Parathyroid adenoma (tissue), 2 donors: ENCODE results near the gene CRISPLD2.

ENCODE experiments used
- H2AFZ ChIP-seq: fragments of 300-600 bp; sonication (generic); one replicate; pipeline ENCODE4 v1.7.0; 2017; ENCODE audit warnings: antibody characterized with exemption, mild to moderate bottlenecking
- H3K27ac ChIP-seq: fragments of 300-600 bp; sonication (generic); one replicate; pipeline ENCODE4 v1.7.0; 2017
- H3K27me3 ChIP-seq: fragments of 300-600 bp; sonication (generic); one replicate; pipeline ENCODE4 v1.7.0; 2017; ENCODE audit warnings: low read length; ENCODE audit not compliant: control insufficient read depth, insufficient read depth
- H3K36me3 ChIP-seq: fragments of 300-600 bp; sonication (generic); one replicate; pipeline ENCODE4 v1.7.0; 2017; ENCODE audit warnings: low read length; ENCODE audit not compliant: control insufficient read depth, insufficient read depth
- H3K4me1 ChIP-seq: fragments of 300-600 bp; sonication (generic); one replicate; pipeline ENCODE4 v1.7.0; 2017; ENCODE audit warnings: control low read depth
- H3K4me2 ChIP-seq: fragments of 300-600 bp; sonication (generic); one replicate; pipeline ENCODE4 v1.7.0; 2017; ENCODE audit warnings: low read length
- H3K4me3 ChIP-seq: fragments of 300-600 bp; sonication (generic); one replicate; pipeline ENCODE4 v1.7.0; 2017; ENCODE audit warnings: low read depth, low read length
- H3K79me2 ChIP-seq: fragments of 300-600 bp; sonication (generic); one replicate; pipeline ENCODE4 v1.7.0; 2017; ENCODE audit warnings: control low read depth
- H3K9ac ChIP-seq: fragments of 300-600 bp; sonication (generic); one replicate; pipeline ENCODE4 v1.7.0; 2017; ENCODE audit warnings: mild to moderate bottlenecking
- H3K9me3 ChIP-seq: fragments of 300-600 bp; sonication (generic); one replicate; pipeline ENCODE4 v1.7.0; 2017; ENCODE audit warnings: low read length; ENCODE audit not compliant: control insufficient read depth
- TF ChIP-seq, protein P1 (sequence below): fragments of 300-600 bp; sonication (generic); IDR thresholded peaks from one replicate; pipeline ENCODE4 v1.7.0; 2017; ENCODE audit warnings: antibody characterized with exemption, mild to moderate bottlenecking
- donor health status: primary hyperparathyroidism.

Gene CRISPLD2

DNA sequence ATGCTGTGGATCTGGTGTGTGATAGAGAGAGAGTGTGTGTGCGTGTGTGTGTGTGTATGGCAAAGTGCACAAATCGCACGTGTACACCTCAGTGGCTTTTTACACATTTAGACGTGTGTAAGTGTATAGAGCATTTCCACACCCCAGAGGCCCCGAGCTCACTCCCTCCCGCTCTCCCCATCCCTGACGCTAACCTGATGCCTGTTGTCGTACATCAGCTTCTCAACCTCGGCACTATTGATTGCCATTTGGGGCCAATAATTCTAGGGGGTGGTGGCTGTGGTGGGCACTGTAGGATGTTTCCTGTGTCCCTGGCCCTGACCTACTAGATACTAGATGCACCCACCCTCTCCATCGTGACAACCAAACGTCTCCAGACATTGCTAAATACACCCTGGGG is 30.4 kb upstream of the CRISPLD2 start:
- Histone ChIP-seq H3K36me3 (no peaks in the 10 kb centered on the region), H3K4me1 (peaks cover 6% of the 10 kb centered on the region), H2AFZ (no peak overlapping the region), H3K4me2 (no peak overlapping the region), H3K4me3 (no peak overlapping the region), H3K9ac (no peak overlapping the region), H3K9me3 (no peaks in the 10 kb centered on the region), H3K27me3 (no peaks in the 10 kb centered on the region), H3K27ac (no peak overlapping the region), H3K79me2 (no peaks in the 10 kb centered on the region)
- TF ChIP-seq, protein P1, sequence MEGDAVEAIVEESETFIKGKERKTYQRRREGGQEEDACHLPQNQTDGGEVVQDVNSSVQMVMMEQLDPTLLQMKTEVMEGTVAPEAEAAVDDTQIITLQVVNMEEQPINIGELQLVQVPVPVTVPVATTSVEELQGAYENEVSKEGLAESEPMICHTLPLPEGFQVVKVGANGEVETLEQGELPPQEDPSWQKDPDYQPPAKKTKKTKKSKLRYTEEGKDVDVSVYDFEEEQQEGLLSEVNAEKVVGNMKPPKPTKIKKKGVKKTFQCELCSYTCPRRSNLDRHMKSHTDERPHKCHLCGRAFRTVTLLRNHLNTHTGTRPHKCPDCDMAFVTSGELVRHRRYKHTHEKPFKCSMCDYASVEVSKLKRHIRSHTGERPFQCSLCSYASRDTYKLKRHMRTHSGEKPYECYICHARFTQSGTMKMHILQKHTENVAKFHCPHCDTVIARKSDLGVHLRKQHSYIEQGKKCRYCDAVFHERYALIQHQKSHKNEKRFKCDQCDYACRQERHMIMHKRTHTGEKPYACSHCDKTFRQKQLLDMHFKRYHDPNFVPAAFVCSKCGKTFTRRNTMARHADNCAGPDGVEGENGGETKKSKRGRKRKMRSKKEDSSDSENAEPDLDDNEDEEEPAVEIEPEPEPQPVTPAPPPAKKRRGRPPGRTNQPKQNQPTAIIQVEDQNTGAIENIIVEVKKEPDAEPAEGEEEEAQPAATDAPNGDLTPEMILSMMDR: no peak

- Histone ChIP-seq H3K9me3 (no peaks in the 10 kb centered on the region), H3K36me3 (no peaks in the 10 kb centered on the region), H3K79me2 (no peaks in the 10 kb centered on the region), H2AFZ (no peak overlapping the region), H3K27me3 (no peaks in the 10 kb centered on the region), H3K4me3 (no peak overlapping the region), H3K4me1 (peaks cover 6% of the 10 kb centered on the region), H3K4me2 (no peak overlapping the region), H3K9ac (no peak overlapping the region), H3K27ac (no peak overlapping the region)
- TF ChIP-seq, protein P1: no peak
These were observed 29.5 kb upstream of the CRISPLD2 start for GRCh38 chr16:84790301-84790700.

DNA sequence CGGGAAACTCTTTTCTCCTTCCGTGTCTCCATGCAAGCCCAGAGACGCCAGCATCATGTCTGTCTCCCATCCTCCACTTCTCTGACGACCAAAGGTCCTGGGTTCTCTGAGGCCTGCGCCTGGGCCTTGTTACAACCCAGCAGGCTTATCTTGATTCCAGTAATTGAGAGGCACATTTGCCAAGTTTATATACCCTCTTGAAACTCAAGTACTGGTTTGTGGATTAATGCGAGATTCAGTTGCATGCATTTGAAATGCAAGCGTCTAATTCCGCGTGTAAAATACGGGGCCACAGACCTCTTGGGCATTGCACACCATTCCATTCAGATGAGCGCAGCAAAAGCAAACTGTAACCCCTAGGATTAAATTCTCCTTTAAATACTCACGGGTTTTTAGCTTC is 28.7 kb upstream of the CRISPLD2 start:
- no peak overlapping the region for H3K27ac ChIP-seq
- H2AFZ ChIP-seq: no peak overlapping the region
- H3K9ac ChIP-seq: no peak overlapping the region
- TF ChIP-seq, protein P1: no peak
- no peak overlapping the region for H3K4me2 ChIP-seq
- H3K4me3 ChIP-seq: no peak overlapping the region
- peaks cover 2% of the 10 kb centered on the region for H3K4me1 ChIP-seq
- H3K27me3 ChIP-seq: no peaks in the 10 kb centered on the region
- H3K79me2 ChIP-seq: no peaks in the 10 kb centered on the region
- H3K9me3 ChIP-seq: no peaks in the 10 kb centered on the region
- no peaks in the 10 kb centered on the region for H3K36me3 ChIP-seq

GRCh38 chr16:84791501-84791900 is 28.3 kb upstream of the CRISPLD2 start:
- Histone ChIP-seq H3K27me3 (no peaks in the 10 kb centered on the region), H3K27ac (no peak overlapping the region), H3K4me1 (no peaks in the 10 kb centered on the region), H3K4me3 (no peak overlapping the region), H3K9ac (no peak overlapping the region), H2AFZ (no peak overlapping the region), H3K4me2 (no peak overlapping the region), H3K36me3 (no peaks in the 10 kb centered on the region), H3K9me3 (no peaks in the 10 kb centered on the region), H3K79me2 (no peaks in the 10 kb centered on the region)
- TF ChIP-seq, protein P1: no peak

GRCh38 chr16:84794186-84794585 is 25.6 kb upstream of the CRISPLD2 start:
- Histone ChIP-seq H3K9ac (no peak overlapping the region), H3K27me3 (no peaks in the 10 kb centered on the region), H3K79me2 (no peaks in the 10 kb centered on the region)

More at GRCh38 chr16:84794186-84794585, 25.6 kb upstream of the CRISPLD2 start:
- Histone ChIP-seq H3K27ac (no peak overlapping the region), H3K4me1 (no peaks in the 10 kb centered on the region), H3K9me3 (no peaks in the 10 kb centered on the region), H3K36me3 (no peaks in the 10 kb centered on the region), H3K4me2 (no peak overlapping the region), H3K4me3 (no peak overlapping the region), H2AFZ (no peak overlapping the region)
- TF ChIP-seq, protein P1: no peak
